K562 (cell line): ENCODE data around the gene CDR2L. TPM values are rescaled to one million over a fixed set of nuclear protein-coding genes. Genes with fewer than 3 reads are reported as not detected.

Source experiments
- CHAMP1 ChIP-seq: fragments of 450-650 bp; IDR thresholded peaks from 2 replicates; pipeline ENCODE4 v1.6.1; 2016; ENCODE audit warnings: mild to moderate bottlenecking
- COPS2 ChIP-seq: fragments of 450-650 bp; conservative IDR thresholded peaks from 2 replicates; pipeline ENCODE4 v1.6.1; 2016; ENCODE audit warnings: mild to moderate bottlenecking, moderate library complexity
- HEY1 ChIP-seq: fragments of 250-450 bp; sonication (Bioruptor Pico); IDR thresholded peaks from 2 replicates; pipeline ENCODE4 v1.5.0; 2020; ENCODE audit warnings: mild to moderate bottlenecking, moderate library complexity, borderline replicate concordance
- IRF1 ChIP-seq: sonication (generic); formaldehyde crosslinking; IDR thresholded peaks from 2 replicates; pipeline ENCODE4 v1.8.0; 2022; ENCODE audit warnings: missing genetic modification reagents, mild to moderate bottlenecking, borderline replicate concordance
- MCM5 ChIP-seq: fragments of 450-650 bp; IDR thresholded peaks from 2 replicates; pipeline ENCODE4 v1.6.1; 2016; ENCODE audit warnings: low read depth
- MLX ChIP-seq, 2 experiments: fragments of 450-650 bp in 1 of 2; sonication (generic) in 1 of 2; formaldehyde crosslinking; conservative IDR thresholded peaks; 2 replicates each; pipeline versions ENCODE4 v1.4.0 to v1.8.1; 2020 to 2022; ENCODE audit warnings: mild to moderate bottlenecking in 1 of 2, missing genetic modification reagents in 1 of 2
- MNT ChIP-seq, 2 experiments: fragments of 450-650 bp; conservative IDR thresholded peaks; 2 replicates each; pipeline ENCODE4 v1.6.1; 2017; ENCODE audit warnings: mild to moderate bottlenecking in 2 of 2, moderate library complexity in 2 of 2
- NKRF ChIP-seq: fragments of 450-650 bp; IDR thresholded peaks from 2 replicates; pipeline ENCODE4 v1.6.1; 2016; ENCODE audit warnings: borderline replicate concordance
- NRF1 ChIP-seq, 2 experiments: fragments of 450-650 bp; IDR thresholded peaks in 1 of 2; conservative IDR thresholded peaks in 1 of 2; 2 replicates each; pipeline ENCODE4 v1.6.1; 2014; ENCODE audit warnings: mild to moderate bottlenecking in 2 of 2
- RB1 ChIP-seq: fragments of 450-650 bp; IDR thresholded peaks from 2 replicates; pipeline ENCODE4 v1.6.1; 2017; ENCODE audit warnings: low read depth, mild to moderate bottlenecking
- SAFB2 ChIP-seq: fragments of 200-400 bp; formaldehyde crosslinking; IDR thresholded peaks from 2 replicates; pipeline ENCODE4 v1.6.1; 2018; ENCODE audit warnings: borderline replicate concordance, low read length, low read depth, moderate library complexity; ENCODE audit not compliant: severe bottlenecking
- STAT6 ChIP-seq: sonication (generic); formaldehyde crosslinking; IDR thresholded peaks from 2 replicates; pipeline ENCODE4 v1.8.1; 2023; ENCODE audit warnings: mild to moderate bottlenecking, missing genetic modification reagents
- ZBTB43 ChIP-seq: sonication (generic); formaldehyde crosslinking; IDR thresholded peaks from 2 replicates; pipeline ENCODE4 v1.8.0; 2023; ENCODE audit warnings: mild to moderate bottlenecking, missing genetic modification reagents
- ZFP36 ChIP-seq: fragments of 150-350 bp; IDR thresholded peaks from 2 replicates; pipeline ENCODE4 v1.6.1; 2018; ENCODE audit warnings: low read length, low read depth; ENCODE audit not compliant: partially characterized antibody
- ZNF224 ChIP-seq: sonication (generic); formaldehyde crosslinking; IDR thresholded peaks from 2 replicates; pipeline ENCODE4 v1.8.0; 2022; ENCODE audit warnings: mild to moderate bottlenecking, missing genetic modification reagents
- ZNF507 ChIP-seq: conservative IDR thresholded peaks from 2 replicates; pipeline ENCODE4 v1.6.1; 2017; ENCODE audit warnings: missing genetic modification characterization, missing compliant biosample characterization
- polyA plus RNA-seq, 8 experiments: library from polyadenylated mRNA; depleted of rRNA in 4 of 8; stranded (reverse) in 5 of 8; unstranded in 3 of 8; fragments of >200 nt; fragmentation: Nextera tagmentation in 2 of 8; fragmentation: Illumina TruSeq in 1 of 8; extraction: Ambion mirVana in 2 of 8; extraction: Trizol in 1 of 8; gene quantifications; 2 replicates each; pipeline versions ENCODE4 v1.2.1 to v1.2.3, GENCODE V29; 2011 to 2014; ENCODE audit warnings: inconsistent platforms in 1 of 8, missing spikeins in 1 of 8
- total RNA-seq, 7 experiments: library from RNA; depleted of rRNA in 6 of 7; stranded (reverse); fragments of >200 nt in 6 of 7; fragmentation: Illumina TruSeq in 2 of 7; extraction: Trizol in 2 of 7; gene quantifications; 2 replicates each; pipeline versions ENCODE4 v1.2.1 to v1.2.3, GENCODE V29; 2011 to 2021; ENCODE audit warnings: low replicate concordance in 1 of 7

The CDR2L gene
- total and polyA plus RNA-seq, 9 of the 15 experiments (the other 6 are each of a cell fraction or from before 2014, with no cell fraction given) = 2.7 to 16.0 (median 7.3) TPM

- TF ChIP-seq NKRF (peak; percentile 43; the same call in 1 of the 2 replicates), STAT6 (CRISPR knock-in tag) (no peak), ZNF224 (CRISPR knock-in tag) (0 out of 2 replicates have a peak, but pooled peaks have one; percentile 28), HEY1 (CRISPR knock-in tag) (no peak), MCM5 (no peak), ZNF507 (no peak), MNT (conservative IDR thresholded peaks at IDR 0.05) (peak in 1 of 2 experiments; percentile 75; a peak in 3 of 4 replicates), NRF1 (conservative IDR thresholded peaks at IDR 0.05 in 1 of 2, IDR thresholded peaks at IDR 0.05 in 1 of 2) (0 out of 4 replicates have a peak, but pooled peaks of 1 of the 2 experiments have one; percentile 25), ZBTB43 (CRISPR knock-in tag) (no peak), RB1 (no peak), MLX (CRISPR knock-in tag; conservative IDR thresholded peaks at IDR 0.05) (no peak), COPS2 (no peak), SAFB2 (no peak), CHAMP1 (no peak), ZFP36 (no peak), IRF1 (CRISPR knock-in tag) (no peak)
These were observed 14.5 kb upstream of the CDR2L start (continued) for GRCh38 chr17:74972973-74973328.
